HL-60 (cell line): ENCODE results near the gene DAPK1.

Source experiments
- DNase-seq, 2 experiments: peaks; one replicate each; pipeline ENCODE4 v3.0.0-alpha.2; 2010 to 2020; ENCODE audit warnings: low read depth in 1 of 2, low spot score in 1 of 2
- H3K27ac ChIP-seq: fragments of 250-450 bp; sonication (Bioruptor Pico); replicated peaks from 2 replicates; pipeline ENCODE4 v1.5.1; 2020; ENCODE audit warnings: mild to moderate bottlenecking, moderate library complexity
- H3K27me3 ChIP-seq: fragments of 250-450 bp; sonication (Bioruptor Pico); 2 replicates; pipeline ENCODE4 v1.5.1; 2021; ENCODE audit warnings: mild to moderate bottlenecking, moderate library complexity; ENCODE audit not compliant: insufficient read depth, poor library complexity, severe bottlenecking
- H3K4me3 ChIP-seq: replicated peaks from 2 replicates; pipeline ENCODE4 v1.5.1; 2011; ENCODE audit warnings: mild to moderate bottlenecking, control low read depth, low read length; ENCODE audit not compliant: insufficient read depth
- CTCF ChIP-seq: IDR thresholded peaks from one replicate; pipeline ENCODE4 v1.5.1; 2011; ENCODE audit warnings: low read length, control low read depth, inconsistent platforms; ENCODE audit not compliant: insufficient read depth
- GABPA ChIP-seq: IDR thresholded peaks from 2 replicates; pipeline ENCODE4 v1.6.1; 2012; ENCODE audit warnings: low read depth
- POLR2AphosphoS5 ChIP-seq: IDR thresholded peaks from 2 replicates; pipeline ENCODE4 v1.6.1; 2012; ENCODE audit warnings: low read depth
- REST ChIP-seq: IDR thresholded peaks from 2 replicates; pipeline ENCODE4 v1.6.1; 2012; ENCODE audit warnings: low read depth; ENCODE audit not compliant: insufficient replicate concordance
- SPI1 ChIP-seq: IDR thresholded peaks from 2 replicates; pipeline ENCODE4 v1.6.1; 2012; ENCODE audit warnings: low read depth, mild to moderate bottlenecking, borderline replicate concordance

DAPK1 gene

GRCh38 chr9:87628346-87628745, 130.7 kb downstream of the DAPK1 start:
- DNase-seq = no peak
- H3K27ac ChIP-seq = no peak overlapping the region
- TF ChIP-seq POLR2AphosphoS5 (no peak), SPI1 (no peak)
- H3K27me3 ChIP-seq = no peaks in the 10 kb centered on the region
- H3K4me3 ChIP-seq = no peak overlapping the region

- no peak overlapping the region for H3K4me3 ChIP-seq
- H3K27ac ChIP-seq = no peak overlapping the region
- TF ChIP-seq CTCF (no peak), SPI1 (no peak), POLR2AphosphoS5 (no peak), GABPA (no peak), REST (no peak)
- H3K27me3 ChIP-seq = no peaks in the 10 kb centered on the region
- no peak for DNase-seq
These were observed 131.4 kb downstream of the DAPK1 start for GRCh38 chr9:87629104-87629503.

- DNase-seq = no peak
- H3K27me3 ChIP-seq = no peaks in the 10 kb centered on the region
- no peak overlapping the region for H3K27ac ChIP-seq
- no peak overlapping the region for H3K4me3 ChIP-seq
- TF ChIP-seq SPI1 (no peak), REST (no peak), POLR2AphosphoS5 (no peak), GABPA (no peak), CTCF (no peak)
These were observed 132.6 kb downstream of the DAPK1 start for GRCh38 chr9:87630266-87630665.

GRCh38 chr9:87630846-87631245, 133.2 kb downstream of the DAPK1 start:
- Histone ChIP-seq H3K4me3 (no peak overlapping the region), H3K27ac (no peak overlapping the region), H3K27me3 (no peaks in the 10 kb centered on the region)
- TF ChIP-seq POLR2AphosphoS5 (no peak), REST (no peak), SPI1 (no peak), GABPA (no peak), CTCF (no peak)
- no peak for DNase-seq
